Measurements from ENCODE around the gene SLC16A4. TPM values are rescaled to one million over a fixed set of nuclear protein-coding genes. Genes with fewer than 3 reads are reported as not detected.

Gene SLC16A4
- total RNA-seq, 1 experiment from 2014 or later, result 0.46 TPM

- ATAC-seq (no peak), DNase-seq (ENCODE audit: low read depth, low spot score) (no peak)
- Histone ChIP-seq H3K36me3 (ENCODE audit: control insufficient read depth, insufficient read depth, low read length) (no peaks in the 10 kb centered on the region), H3K4me1 (ENCODE audit: control insufficient read depth, insufficient read depth, low read length) (no peaks in the 10 kb centered on the region; the same call in 1 of the 2 replicates), H3K4me3 (ENCODE audit: low read depth in 2 of 2, low read length in 2 of 2) (no peak overlapping the region), H3K9me3 (ENCODE audit: control insufficient read depth, insufficient read depth, low read depth, low read length) (no peaks in the 10 kb centered on the region), H3K27me3 (ENCODE audit: control insufficient read depth, insufficient read depth, low read length) (peaks cover 4% of the 10 kb centered on the region; the same call in 1 of the 2 replicates), H3K27ac (ENCODE audit: low read length) (no peak overlapping the region)
- BruUV-seq (replicated peaks), result no TSS peak
- intact Hi-C loops (cut with micrococcal nuclease; ENCODE audit: unreplicated experiment) (no loop called here), in situ Hi-C loops (cut with HindIII; ENCODE audit: low pct_unique_long_range_greater_than_20kb, low sequenced_read_pairs) (no loop called here)
- TF ChIP-seq, protein P1, sequence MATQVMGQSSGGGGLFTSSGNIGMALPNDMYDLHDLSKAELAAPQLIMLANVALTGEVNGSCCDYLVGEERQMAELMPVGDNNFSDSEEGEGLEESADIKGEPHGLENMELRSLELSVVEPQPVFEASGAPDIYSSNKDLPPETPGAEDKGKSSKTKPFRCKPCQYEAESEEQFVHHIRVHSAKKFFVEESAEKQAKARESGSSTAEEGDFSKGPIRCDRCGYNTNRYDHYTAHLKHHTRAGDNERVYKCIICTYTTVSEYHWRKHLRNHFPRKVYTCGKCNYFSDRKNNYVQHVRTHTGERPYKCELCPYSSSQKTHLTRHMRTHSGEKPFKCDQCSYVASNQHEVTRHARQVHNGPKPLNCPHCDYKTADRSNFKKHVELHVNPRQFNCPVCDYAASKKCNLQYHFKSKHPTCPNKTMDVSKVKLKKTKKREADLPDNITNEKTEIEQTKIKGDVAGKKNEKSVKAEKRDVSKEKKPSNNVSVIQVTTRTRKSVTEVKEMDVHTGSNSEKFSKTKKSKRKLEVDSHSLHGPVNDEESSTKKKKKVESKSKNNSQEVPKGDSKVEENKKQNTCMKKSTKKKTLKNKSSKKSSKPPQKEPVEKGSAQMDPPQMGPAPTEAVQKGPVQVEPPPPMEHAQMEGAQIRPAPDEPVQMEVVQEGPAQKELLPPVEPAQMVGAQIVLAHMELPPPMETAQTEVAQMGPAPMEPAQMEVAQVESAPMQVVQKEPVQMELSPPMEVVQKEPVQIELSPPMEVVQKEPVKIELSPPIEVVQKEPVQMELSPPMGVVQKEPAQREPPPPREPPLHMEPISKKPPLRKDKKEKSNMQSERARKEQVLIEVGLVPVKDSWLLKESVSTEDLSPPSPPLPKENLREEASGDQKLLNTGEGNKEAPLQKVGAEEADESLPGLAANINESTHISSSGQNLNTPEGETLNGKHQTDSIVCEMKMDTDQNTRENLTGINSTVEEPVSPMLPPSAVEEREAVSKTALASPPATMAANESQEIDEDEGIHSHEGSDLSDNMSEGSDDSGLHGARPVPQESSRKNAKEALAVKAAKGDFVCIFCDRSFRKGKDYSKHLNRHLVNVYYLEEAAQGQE (IDR thresholded peaks at IDR 0.05; ENCODE audit: insufficient read depth in 1 of 2, low read depth in 2 of 2, low read length in 1 of 2), result no peak
- TF ChIP-seq, protein P2, sequence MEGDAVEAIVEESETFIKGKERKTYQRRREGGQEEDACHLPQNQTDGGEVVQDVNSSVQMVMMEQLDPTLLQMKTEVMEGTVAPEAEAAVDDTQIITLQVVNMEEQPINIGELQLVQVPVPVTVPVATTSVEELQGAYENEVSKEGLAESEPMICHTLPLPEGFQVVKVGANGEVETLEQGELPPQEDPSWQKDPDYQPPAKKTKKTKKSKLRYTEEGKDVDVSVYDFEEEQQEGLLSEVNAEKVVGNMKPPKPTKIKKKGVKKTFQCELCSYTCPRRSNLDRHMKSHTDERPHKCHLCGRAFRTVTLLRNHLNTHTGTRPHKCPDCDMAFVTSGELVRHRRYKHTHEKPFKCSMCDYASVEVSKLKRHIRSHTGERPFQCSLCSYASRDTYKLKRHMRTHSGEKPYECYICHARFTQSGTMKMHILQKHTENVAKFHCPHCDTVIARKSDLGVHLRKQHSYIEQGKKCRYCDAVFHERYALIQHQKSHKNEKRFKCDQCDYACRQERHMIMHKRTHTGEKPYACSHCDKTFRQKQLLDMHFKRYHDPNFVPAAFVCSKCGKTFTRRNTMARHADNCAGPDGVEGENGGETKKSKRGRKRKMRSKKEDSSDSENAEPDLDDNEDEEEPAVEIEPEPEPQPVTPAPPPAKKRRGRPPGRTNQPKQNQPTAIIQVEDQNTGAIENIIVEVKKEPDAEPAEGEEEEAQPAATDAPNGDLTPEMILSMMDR (IDR thresholded peaks at IDR 0.05), result no peak
- TF ChIP-seq TCF7L2 (IDR thresholded peaks at IDR 0.05; ENCODE audit: low read depth, low read length) (no peak), POLR2AphosphoS5 (IDR thresholded peaks at IDR 0.05; ENCODE audit: low read depth, low read length) (no peak)
- POLR2A ChIA-PET, result no interaction called here
- CTCF ChIA-PET, result interaction anchor here (0.8 kb wide), 1 partner anchor 232 kb away, joined by 4 read pairs; no protein-coding TSS in a partner anchor
These were observed 38.1 kb upstream of the SLC16A4 start for GRCh38 chr1:110428946-110429345.

GRCh38 chr1:110426854-110427253, 36.0 kb upstream of the SLC16A4 start:
- ATAC-seq, result no peak
- no peak overlapping the region for H3K27ac ChIP-seq (ENCODE audit: low read length)
- TF ChIP-seq, protein P1 (IDR thresholded peaks at IDR 0.05; ENCODE audit: insufficient read depth in 1 of 2, low read depth in 2 of 2, low read length in 1 of 2), result no peak
- TF ChIP-seq, protein P2 (IDR thresholded peaks at IDR 0.05), result no peak
- TF ChIP-seq TCF7L2 (IDR thresholded peaks at IDR 0.05; ENCODE audit: low read depth, low read length) (no peak), POLR2AphosphoS5 (IDR thresholded peaks at IDR 0.05; ENCODE audit: low read depth, low read length) (no peak), SIN3A (IDR thresholded peaks at IDR 0.05; ENCODE audit: borderline replicate concordance, insufficient read depth, low read depth, low read length) (no peak)
- no peaks in the 10 kb centered on the region for H3K36me3 ChIP-seq (ENCODE audit: control insufficient read depth, insufficient read depth, low read length)
- H3K27me3 ChIP-seq (ENCODE audit: control insufficient read depth, insufficient read depth, low read length), result peaks cover 4% of the 10 kb centered on the region; the same call in 1 of the 2 replicates
- in situ Hi-C loops (cut with HindIII; ENCODE audit: low pct_unique_long_range_greater_than_20kb, low sequenced_read_pairs), result no loop called here
- POLR2A ChIA-PET, result no interaction called here
- H3K4me1 ChIP-seq (ENCODE audit: control insufficient read depth, insufficient read depth, low read length), result no peaks in the 10 kb centered on the region
- no peaks in the 10 kb centered on the region for H3K9me3 ChIP-seq (ENCODE audit: control insufficient read depth, insufficient read depth, low read depth, low read length)
- no TSS peak for BruUV-seq (replicated peaks)
- no peak for DNase-seq (ENCODE audit: low read depth, low spot score)
- no peak overlapping the region for H3K4me3 ChIP-seq (ENCODE audit: low read depth in 2 of 2, low read length in 2 of 2)
- intact Hi-C loops (cut with micrococcal nuclease; ENCODE audit: unreplicated experiment), result no loop called here
- CTCF ChIA-PET, result no interaction called here
